ENCODE measurements around the gene FAM53C. TPM values are rescaled to one million over a fixed set of nuclear protein-coding genes. Genes with fewer than 3 reads are reported as not detected.

The FAM53C gene
- total and polyA plus RNA-seq, 2 donors = 20.3 to 22.9 TPM

DNA sequence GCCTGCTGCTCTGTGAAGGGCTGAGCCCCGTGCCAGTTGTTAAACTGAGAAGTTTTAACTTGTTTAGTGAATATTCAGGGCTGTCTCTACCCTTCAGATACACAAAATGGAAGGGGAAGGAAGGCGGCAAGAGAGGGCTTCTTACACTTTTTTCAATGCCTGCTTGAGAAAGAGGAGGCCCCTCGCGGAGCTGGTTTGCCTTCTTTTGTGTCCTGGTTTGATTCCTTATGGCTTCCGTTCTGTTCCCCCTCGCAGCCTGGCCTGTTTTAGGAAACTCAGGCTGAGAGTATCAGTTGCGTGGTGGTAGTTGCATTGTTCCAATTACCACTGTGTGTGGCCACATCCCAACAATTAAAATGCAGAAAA lies 1.0 kb downstream of the FAM53C start:
- 8% methylated on average over 7 of the region's 7 CpGs for WGBS
- Histone ChIP-seq H3K27ac (ENCODE audit: low read depth) (no peak overlapping the region), H3K4me1 (ENCODE audit: insufficient read depth) (no peaks in the 10 kb centered on the region), H3K36me3 (ENCODE audit: insufficient read depth) (no peaks in the 10 kb centered on the region), H3K4me3 (ENCODE audit: low read depth, low read length) (peak overlapping the region; percentile 85)
- no peak for DNase-seq (ENCODE audit: extremely low spot score)

DNA sequence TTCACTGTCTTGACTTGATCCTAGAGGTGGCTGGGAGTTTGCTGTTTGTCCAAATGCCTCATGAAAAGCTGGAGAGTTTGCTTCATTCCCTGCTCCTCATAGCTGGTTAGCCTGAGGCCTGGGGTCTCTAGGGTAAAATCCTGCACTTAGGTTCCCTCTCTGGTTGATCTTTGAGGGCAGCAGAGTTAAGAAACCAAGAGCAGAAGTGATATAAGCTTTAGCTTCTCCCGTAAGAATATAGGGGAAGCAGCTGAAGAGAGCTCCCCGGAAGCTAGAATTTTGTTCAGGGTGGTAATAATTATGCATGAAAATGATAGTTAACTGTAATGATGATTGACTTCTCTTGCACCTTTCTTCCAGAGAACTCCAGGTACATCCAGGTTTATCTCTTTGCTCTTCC lies 1.4 kb downstream of the FAM53C start:
- Histone ChIP-seq H3K4me1 (ENCODE audit: insufficient read depth) (no peaks in the 10 kb centered on the region), H3K27ac (ENCODE audit: low read depth) (no peak overlapping the region), H3K4me3 (ENCODE audit: low read depth, low read length) (peak overlapping the region; percentile 85), H3K36me3 (ENCODE audit: insufficient read depth) (no peaks in the 10 kb centered on the region)
- WGBS = 38% methylated on average over 2 of the region's 2 CpGs
- DNase-seq (ENCODE audit: extremely low spot score) = no peak

DNA sequence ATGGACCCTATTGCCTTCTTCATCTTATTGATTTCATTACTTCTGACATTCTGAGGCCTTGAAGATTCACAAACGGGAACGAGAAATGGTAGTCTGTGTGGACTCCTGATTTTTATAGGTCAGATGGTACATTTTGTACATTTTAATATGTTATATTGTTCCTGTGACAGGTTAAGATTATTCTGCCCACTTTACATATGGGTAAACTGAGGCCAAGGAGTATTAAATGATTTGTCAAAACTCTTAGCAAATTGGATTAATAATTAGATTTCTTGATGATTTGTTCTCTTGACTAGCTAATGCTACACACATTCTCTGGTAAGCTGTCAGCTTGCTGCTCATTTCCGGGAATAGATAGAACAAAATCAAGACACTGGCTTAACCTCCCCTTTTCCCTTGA lies 1.9 kb downstream of the FAM53C start:
- H3K36me3 ChIP-seq (ENCODE audit: insufficient read depth) = no peaks in the 10 kb centered on the region
- 87% methylated on average over 3 of the region's 3 CpGs for WGBS
- H3K27ac ChIP-seq (ENCODE audit: low read depth) = no peak overlapping the region
- H3K4me1 ChIP-seq (ENCODE audit: insufficient read depth) = no peaks in the 10 kb centered on the region
- no peak for DNase-seq (ENCODE audit: extremely low spot score)
- H3K4me3 ChIP-seq (ENCODE audit: low read depth, low read length) = no peak overlapping the region

DNA sequence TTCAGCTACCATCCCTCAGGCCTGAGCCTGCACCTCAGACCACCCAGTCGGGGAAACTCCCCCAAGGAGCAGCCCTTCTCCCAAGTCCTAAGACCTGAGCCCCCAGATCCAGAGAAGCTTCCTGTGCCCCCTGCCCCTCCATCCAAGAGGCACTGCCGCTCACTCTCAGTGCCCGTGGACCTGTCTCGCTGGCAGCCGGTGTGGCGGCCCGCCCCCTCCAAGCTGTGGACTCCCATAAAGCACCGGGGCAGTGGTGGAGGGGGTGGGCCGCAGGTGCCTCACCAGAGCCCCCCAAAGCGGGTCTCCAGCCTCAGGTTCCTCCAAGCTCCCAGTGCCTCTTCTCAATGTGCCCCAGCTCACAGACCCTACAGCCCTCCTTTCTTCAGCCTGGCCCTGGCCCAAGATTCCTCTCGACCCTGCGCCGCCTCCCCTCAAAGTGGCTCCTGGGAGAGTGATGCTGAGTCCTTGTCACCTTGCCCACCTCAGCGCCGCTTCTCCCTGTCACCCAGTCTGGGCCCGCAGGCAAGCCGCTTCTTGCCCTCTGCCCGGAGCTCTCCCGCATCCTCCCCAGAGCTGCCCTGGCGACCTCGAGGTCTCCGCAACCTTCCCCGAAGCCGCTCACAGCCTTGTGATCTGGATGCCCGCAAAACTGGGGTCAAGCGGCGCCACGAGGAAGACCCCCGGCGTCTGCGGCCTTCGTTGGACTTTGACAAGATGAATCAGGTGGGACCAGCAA lies 7.0 kb downstream of the FAM53C start:
- Histone ChIP-seq H3K4me1 (ENCODE audit: insufficient read depth) (no peaks in the 10 kb centered on the region), H3K27ac (ENCODE audit: low read depth) (no peak overlapping the region), H3K4me3 (ENCODE audit: low read depth, low read length) (no peak overlapping the region), H3K36me3 (ENCODE audit: insufficient read depth) (peaks cover 2% of the 10 kb centered on the region)
- 96% methylated on average over 32 of the region's 32 CpGs for WGBS
- no peak for DNase-seq (ENCODE audit: extremely low spot score)

GRCh38 chr5:138346889-138347288 lies 8.8 kb downstream of the FAM53C start:
- H3K27ac ChIP-seq (ENCODE audit: low read depth) = no peak overlapping the region
- no peak overlapping the region for H3K4me3 ChIP-seq (ENCODE audit: low read depth, low read length)
- H3K4me1 ChIP-seq (ENCODE audit: insufficient read depth) = no peaks in the 10 kb centered on the region
- H3K36me3 ChIP-seq (ENCODE audit: insufficient read depth) = peaks cover 2% of the 10 kb centered on the region
- DNase-seq (ENCODE audit: extremely low spot score) = no peak
- 91% methylated on average over 14 of the region's 14 CpGs for WGBS

DNA sequence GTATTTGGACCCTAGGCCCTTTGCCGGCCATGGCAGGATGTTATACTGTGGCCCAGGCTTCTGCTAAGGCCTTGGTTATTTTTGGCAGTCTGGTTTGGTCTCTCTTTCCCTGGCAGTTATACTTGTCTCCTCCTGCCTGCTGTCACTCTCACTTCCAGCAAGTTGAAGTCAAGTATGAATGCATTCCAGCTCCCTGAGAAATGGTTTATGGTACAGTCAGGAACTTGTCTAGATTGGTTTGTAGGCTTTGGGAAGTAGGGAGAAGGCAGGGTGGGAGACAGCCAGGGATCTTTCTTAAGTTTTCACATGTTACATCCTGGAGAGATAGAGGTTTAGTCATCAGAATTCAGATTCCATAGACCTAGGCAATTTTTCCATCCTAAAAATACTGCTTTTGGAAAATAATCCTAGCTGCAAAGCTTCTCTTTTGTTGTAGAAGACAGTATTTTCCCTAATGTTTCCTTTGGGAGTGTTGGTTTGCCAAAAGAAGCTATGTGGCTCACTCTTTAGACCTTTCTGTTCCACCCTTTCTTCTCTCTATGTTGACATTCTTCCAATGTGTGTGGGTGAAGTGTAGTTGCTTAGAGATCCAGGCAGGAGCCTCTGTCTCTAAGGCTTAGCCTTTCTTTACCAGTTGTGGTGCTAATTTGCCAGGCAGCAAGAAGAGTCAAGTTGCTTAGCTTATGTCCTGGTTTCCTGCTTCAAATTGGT lies 11.9 kb downstream of the FAM53C start:
- no peak overlapping the region for H3K4me3 ChIP-seq (ENCODE audit: low read depth, low read length)
- no peak for DNase-seq (ENCODE audit: extremely low spot score)
- H3K4me1 ChIP-seq (ENCODE audit: insufficient read depth) = peaks cover 2% of the 10 kb centered on the region
- H3K36me3 ChIP-seq (ENCODE audit: insufficient read depth) = peaks cover 2% of the 10 kb centered on the region
- no peak overlapping the region for H3K27ac ChIP-seq (ENCODE audit: low read depth)
- WGBS = 78% methylated on average over 1 of the region's 1 CpG

DNA sequence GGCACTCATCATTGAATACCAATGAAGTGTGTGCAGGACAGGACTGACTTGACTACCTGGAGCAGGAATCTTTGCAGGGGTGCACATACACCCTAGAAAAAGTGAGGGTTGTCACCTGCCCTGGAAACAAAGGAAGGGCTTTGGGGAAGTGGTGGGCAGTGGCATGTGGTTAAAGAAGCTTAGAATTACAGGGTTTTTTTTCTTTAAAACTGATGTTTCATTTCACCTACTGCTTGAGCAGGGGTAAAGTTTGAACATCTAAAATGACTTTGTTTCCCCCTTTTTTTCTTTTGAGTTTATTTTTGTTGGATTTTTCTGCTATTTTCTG lies 12.5 kb downstream of the FAM53C start:
- no peak overlapping the region for H3K27ac ChIP-seq (ENCODE audit: low read depth)

DNA sequence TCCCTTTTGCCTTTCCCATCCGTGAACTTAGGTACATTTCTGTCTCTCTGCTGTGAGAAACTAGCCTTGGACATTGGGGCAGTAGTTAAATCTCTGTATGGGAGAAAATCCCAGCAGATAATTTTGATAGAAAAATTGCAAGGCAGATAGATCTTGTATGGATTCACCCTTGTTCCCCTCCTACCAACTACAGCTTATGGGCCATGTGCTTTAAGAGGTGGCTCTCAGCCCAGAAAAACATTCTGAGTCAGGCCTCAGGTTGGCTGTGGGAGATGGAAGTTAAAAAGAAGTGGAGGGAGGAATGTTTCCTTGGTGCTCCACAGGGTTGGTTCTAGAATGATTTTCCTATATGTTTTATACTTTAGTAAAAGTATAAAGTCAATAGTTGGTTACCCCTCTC lies 13.0 kb downstream of the FAM53C start:
- no peak for DNase-seq (ENCODE audit: extremely low spot score)
- 82% methylated on average over 1 of the region's 1 CpG for WGBS
- Histone ChIP-seq H3K4me3 (ENCODE audit: low read depth, low read length) (no peak overlapping the region), H3K27ac (ENCODE audit: low read depth) (no peak overlapping the region), H3K4me1 (ENCODE audit: insufficient read depth) (peaks cover 2% of the 10 kb centered on the region), H3K36me3 (ENCODE audit: insufficient read depth) (peaks cover 2% of the 10 kb centered on the region)

More for the DNA sequence above, 12.5 kb downstream of the FAM53C start:
- Histone ChIP-seq H3K36me3 (ENCODE audit: insufficient read depth) (peaks cover 2% of the 10 kb centered on the region), H3K4me1 (ENCODE audit: insufficient read depth) (peaks cover 2% of the 10 kb centered on the region), H3K4me3 (ENCODE audit: low read depth, low read length) (no peak overlapping the region)
- DNase-seq (ENCODE audit: extremely low spot score) = no peak

DNA sequence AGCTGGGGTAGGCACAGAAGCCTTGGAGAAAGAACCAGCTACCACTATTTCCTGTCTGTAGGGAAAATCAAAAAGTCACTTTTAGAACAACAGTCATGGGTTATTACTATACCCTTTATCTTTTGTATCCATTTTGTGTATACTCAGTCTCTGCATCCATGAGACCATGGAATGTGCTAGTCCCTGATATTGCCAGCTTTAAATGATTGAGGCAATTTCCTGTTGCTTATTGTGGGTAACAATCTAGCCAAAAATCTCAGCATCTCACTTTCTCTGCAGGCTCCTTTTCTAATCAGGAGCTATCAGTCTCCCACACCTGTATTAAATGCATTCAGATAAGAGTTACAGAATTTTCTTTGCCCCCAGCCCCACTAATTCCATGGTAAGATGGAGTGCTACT lies 13.5 kb downstream of the FAM53C start:
- no peak overlapping the region for H3K4me3 ChIP-seq (ENCODE audit: low read depth, low read length)
- H3K36me3 ChIP-seq (ENCODE audit: insufficient read depth) = peaks cover 2% of the 10 kb centered on the region
- H3K27ac ChIP-seq (ENCODE audit: low read depth) = no peak overlapping the region
- no peak for DNase-seq (ENCODE audit: extremely low spot score)
- peaks cover 2% of the 10 kb centered on the region for H3K4me1 ChIP-seq (ENCODE audit: insufficient read depth)

GRCh38 chr5:138352071-138352721 lies 14.1 kb downstream of the FAM53C start, which contains the start of gene KDM3B:
Gene KDM3B, plus strand, starts transcription at chr5:138352685. Its CDS starts 111 bp downstream, at chr5:138352796.
- peaks cover 2% of the 10 kb centered on the region for H3K4me1 ChIP-seq (ENCODE audit: insufficient read depth)
- H3K27ac ChIP-seq (ENCODE audit: low read depth) = peak within 1 kb of the TSS; percentile 100
- 7% methylated on average over 30 of the region's 30 CpGs for WGBS
- no peaks in the 10 kb centered on the region for H3K36me3 ChIP-seq (ENCODE audit: insufficient read depth)
- H3K4me3 ChIP-seq (ENCODE audit: low read depth, low read length) = peak within 1 kb of the TSS; percentile 99
- no peak for DNase-seq (ENCODE audit: extremely low spot score)

DNA sequence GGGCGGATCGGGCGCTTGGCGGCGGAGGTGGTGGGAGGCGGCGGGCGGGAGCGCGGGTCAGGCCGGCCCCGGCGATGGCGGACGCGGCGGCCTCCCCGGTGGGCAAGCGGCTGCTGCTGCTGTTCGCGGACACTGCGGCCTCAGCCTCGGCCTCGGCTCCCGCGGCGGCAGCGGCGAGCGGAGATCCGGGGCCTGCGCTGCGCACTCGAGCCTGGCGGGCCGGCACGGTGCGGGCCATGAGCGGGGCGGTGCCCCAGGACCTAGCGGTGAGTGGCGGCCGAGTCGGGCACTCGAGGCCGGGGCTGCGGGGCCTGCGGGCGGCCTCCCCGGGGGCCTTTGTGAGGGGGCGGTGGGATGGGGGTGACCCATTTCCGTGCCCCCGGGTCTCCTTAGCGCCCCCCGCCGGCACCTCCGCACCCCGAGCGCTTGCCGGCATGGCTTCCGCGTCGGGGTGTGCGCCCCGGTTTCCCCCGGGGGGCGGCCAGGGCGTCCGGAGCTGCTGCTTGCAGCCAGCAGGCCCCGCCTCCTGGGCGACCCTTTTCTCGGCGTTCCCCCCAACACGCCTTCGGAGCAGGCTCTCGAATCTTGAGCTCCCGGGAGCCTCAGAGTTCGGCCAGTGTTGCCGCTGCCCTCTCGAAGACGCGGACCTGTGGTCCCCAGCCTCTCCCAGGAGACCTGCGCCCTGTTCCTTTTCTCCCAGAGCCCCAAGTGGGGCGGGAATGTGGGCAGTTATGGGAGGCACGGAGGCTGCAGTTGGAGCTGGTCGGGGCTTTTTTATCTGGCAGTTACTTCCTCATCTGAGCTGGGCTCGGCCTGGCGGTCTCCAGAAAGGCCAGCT lies 14.9 kb downstream of the FAM53C start:
- peak overlapping the region; percentile 99 for H3K4me3 ChIP-seq (ENCODE audit: low read depth, low read length)
- DNase-seq (ENCODE audit: extremely low spot score) = no peak
- H3K27ac ChIP-seq (ENCODE audit: low read depth) = peak overlapping the region; percentile 100
- peaks cover 2% of the 10 kb centered on the region for H3K4me1 ChIP-seq (ENCODE audit: insufficient read depth)
- under 1% methylated on average over 87 of the region's 88 CpGs for WGBS
- H3K36me3 ChIP-seq (ENCODE audit: insufficient read depth) = no peaks in the 10 kb centered on the region

DNA sequence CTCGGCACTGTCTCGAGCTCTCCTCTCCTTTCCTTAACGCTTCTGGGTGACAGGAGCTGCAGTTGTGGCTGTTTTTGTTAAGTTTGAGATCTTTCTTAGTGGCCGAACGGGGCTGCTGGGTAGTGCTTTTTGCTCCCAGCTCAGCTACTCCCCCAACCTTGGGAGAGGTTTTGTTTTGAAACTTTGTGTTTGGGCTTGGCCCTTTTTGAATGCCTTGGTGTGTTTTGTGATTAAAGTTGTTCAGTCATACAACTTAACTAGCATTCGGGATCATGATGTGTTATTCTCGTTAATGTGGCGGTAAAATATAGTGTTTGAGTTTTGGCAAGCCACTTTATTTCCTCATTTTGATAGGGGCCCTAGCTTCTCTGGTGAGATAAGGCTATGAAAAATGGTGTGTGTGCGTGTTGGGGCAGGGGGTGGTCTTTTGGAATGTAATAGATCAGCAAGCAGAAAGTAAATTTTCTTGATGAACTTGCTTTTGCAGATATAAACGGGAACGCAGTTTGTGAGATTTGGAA lies 15.6 kb downstream of the FAM53C start:
- Histone ChIP-seq H3K4me1 (ENCODE audit: insufficient read depth) (peaks cover 2% of the 10 kb centered on the region), H3K36me3 (ENCODE audit: insufficient read depth) (no peaks in the 10 kb centered on the region), H3K27ac (ENCODE audit: low read depth) (peak overlapping the region; percentile 100), H3K4me3 (ENCODE audit: low read depth, low read length) (peak overlapping the region; percentile 99)
- WGBS = under 1% methylated on average over 11 of the region's 11 CpGs
- no peak for DNase-seq (ENCODE audit: extremely low spot score)

DNA sequence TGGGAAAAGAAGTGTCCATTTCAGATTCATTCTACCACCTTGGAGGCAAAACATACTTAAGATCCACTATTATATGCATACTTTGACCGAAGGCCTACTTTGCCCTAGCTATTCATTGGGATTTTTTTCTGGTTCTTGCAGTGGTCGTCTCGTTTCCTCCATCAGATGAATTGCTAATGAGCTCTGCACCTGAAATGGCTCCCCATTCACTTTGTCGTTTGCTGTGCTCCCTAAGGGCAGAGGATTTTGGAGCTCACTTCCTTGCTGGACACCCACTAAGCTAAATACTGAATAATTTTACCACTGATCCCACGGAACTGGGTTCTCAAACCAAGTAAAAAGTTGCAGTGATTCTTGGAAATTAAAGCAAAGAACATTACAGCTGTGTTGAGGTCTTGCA lies 16.3 kb downstream of the FAM53C start:
- Histone ChIP-seq H3K4me3 (ENCODE audit: low read depth, low read length) (peak overlapping the region; percentile 99), H3K4me1 (ENCODE audit: insufficient read depth) (peaks cover 2% of the 10 kb centered on the region), H3K27ac (ENCODE audit: low read depth) (peak overlapping the region; percentile 40), H3K36me3 (ENCODE audit: insufficient read depth) (no peaks in the 10 kb centered on the region)
- DNase-seq (ENCODE audit: extremely low spot score) = no peak
- WGBS = 11% methylated on average over 5 of the region's 5 CpGs
